HepG2 (cell line): ENCODE data around the gene VWA7. TPM values are rescaled to one million over a fixed set of nuclear protein-coding genes. Genes with fewer than 3 reads are reported as not detected.
A peak's percentile ranks its signal among the peaks of the same experiment; 100 is the strongest.

Source experiments
- CC2D1A ChIP-seq: sonication (generic); formaldehyde crosslinking; IDR thresholded peaks from 2 replicates; pipeline ENCODE4 v1.8.1; 2023; ENCODE audit warnings: mild to moderate bottlenecking, missing genetic modification reagents
- CREM ChIP-seq, 2 experiments: sonication (generic) in 1 of 2; formaldehyde crosslinking in 1 of 2; IDR thresholded peaks; 2 replicates each; pipeline versions ENCODE4 v1.4.0 to v1.6.1; 2016 to 2020; ENCODE audit warnings: antibody characterized with exemption in 1 of 2, mild to moderate bottlenecking in 1 of 2, missing genetic modification reagents in 1 of 2
- DR1 ChIP-seq: sonication (generic); formaldehyde crosslinking; IDR thresholded peaks from 2 replicates; pipeline ENCODE4 v1.8.0; 2021; ENCODE audit warnings: mild to moderate bottlenecking, missing genetic modification reagents, inconsistent platforms
- GZF1 ChIP-seq: sonication (generic); formaldehyde crosslinking; IDR thresholded peaks from 2 replicates; pipeline ENCODE4 v1.5.1; 2020; ENCODE audit warnings: mild to moderate bottlenecking, missing genetic modification reagents
- JARID2 ChIP-seq: sonication (generic); formaldehyde crosslinking; IDR thresholded peaks from 2 replicates; pipeline ENCODE4 v1.8.1; 2023; ENCODE audit warnings: missing genetic modification reagents, inconsistent platforms; ENCODE audit not compliant: insufficient replicate concordance
- KLF6 ChIP-seq: IDR thresholded peaks from 2 replicates; pipeline ENCODE4 v1.8.0; 2016; ENCODE audit warnings: missing biosample characterization, missing genetic modification reagents
- NFATC3 ChIP-seq: sonication (generic); formaldehyde crosslinking; IDR thresholded peaks from 2 replicates; pipeline ENCODE4 v1.5.1; 2020; ENCODE audit warnings: mild to moderate bottlenecking, missing genetic modification reagents
- NPAS2 ChIP-seq: sonication (generic); formaldehyde crosslinking; IDR thresholded peaks from 2 replicates; pipeline ENCODE4 v1.8.0; 2022; ENCODE audit warnings: mild to moderate bottlenecking, missing genetic modification reagents, borderline replicate concordance
- ONECUT2 ChIP-seq: sonication (generic); formaldehyde crosslinking; IDR thresholded peaks from 2 replicates; pipeline ENCODE4 v1.4.0; 2020; ENCODE audit warnings: missing genetic modification reagents
- RFX3 ChIP-seq: IDR thresholded peaks from 2 replicates; pipeline ENCODE4 v1.6.1; 2016; ENCODE audit warnings: missing biosample characterization, missing genetic modification reagents
- RXRB ChIP-seq: IDR thresholded peaks from 2 replicates; pipeline ENCODE4 v1.6.1; 2016; ENCODE audit warnings: borderline replicate concordance, missing genetic modification reagents, missing compliant biosample characterization
- XBP1 ChIP-seq: sonication (generic); formaldehyde crosslinking; IDR thresholded peaks from 2 replicates; pipeline ENCODE4 v1.5.0; 2020; ENCODE audit warnings: missing genetic modification reagents
- ZNF530 ChIP-seq: sonication (generic); formaldehyde crosslinking; IDR thresholded peaks from 2 replicates; pipeline ENCODE4 v1.5.0; 2020; ENCODE audit warnings: low read depth, mild to moderate bottlenecking, missing genetic modification reagents
- ZNF614 ChIP-seq: IDR thresholded peaks from 2 replicates; pipeline ENCODE4 v1.6.1; 2018; ENCODE audit warnings: missing biosample characterization, missing genetic modification reagents, inconsistent platforms, borderline replicate concordance
- ZNF841 ChIP-seq: sonication (generic); formaldehyde crosslinking; IDR thresholded peaks from 2 replicates; pipeline ENCODE4 v1.8.1; 2023; ENCODE audit warnings: missing genetic modification reagents, borderline replicate concordance
- ZSCAN31 ChIP-seq: sonication (generic); formaldehyde crosslinking; IDR thresholded peaks from 2 replicates; pipeline ENCODE4 v1.5.0; 2020; ENCODE audit warnings: low read depth, mild to moderate bottlenecking, missing genetic modification reagents
- polyA plus RNA-seq, 8 experiments: library from polyadenylated mRNA; depleted of rRNA in 3 of 8; stranded (reverse) in 7 of 8; unstranded in 1 of 8; fragments of >200 nt; fragmentation: Illumina TruSeq in 4 of 8; extraction: Trizol in 4 of 8; gene quantifications; 2 replicates each; pipeline versions ENCODE4 v1.2.1 to v1.2.3, GENCODE V29; 2011 to 2016; ENCODE audit warnings: low read depth in 4 of 8, missing spikeins in 1 of 8, mixed read lengths in 1 of 8; ENCODE audit not compliant: insufficient read depth in 1 of 8
- total RNA-seq, 5 experiments: library from RNA; depleted of rRNA; stranded (reverse); fragments of >200 nt; fragmentation: Illumina TruSeq; extraction: Trizol; gene quantifications; 2 replicates each; pipeline ENCODE4 v1.2.3, GENCODE V29; 2016; ENCODE audit warnings: low read depth in 1 of 5
- TF ChIP-seq, protein P1 (sequence below): sonication (generic); formaldehyde crosslinking; IDR thresholded peaks from 2 replicates; pipeline ENCODE4 v1.4.0; 2020; ENCODE audit warnings: missing genetic modification reagents, borderline replicate concordance
- TF ChIP-seq, protein P2 (sequence below): sonication (generic); formaldehyde crosslinking; IDR thresholded peaks from 2 replicates; pipeline ENCODE4 v1.4.0; 2020; ENCODE audit warnings: missing genetic modification reagents
- TF ChIP-seq, protein P3 (sequence below): sonication (generic); formaldehyde crosslinking; IDR thresholded peaks from 2 replicates; pipeline ENCODE4 v1.4.0; 2020; ENCODE audit warnings: mild to moderate bottlenecking, missing genetic modification reagents

The VWA7 gene
- total and polyA plus RNA-seq, 2 of the 13 experiments (the other 11 are each of a cell fraction or from before 2014, with no cell fraction given), result 0.86 to 3.3 TPM

DNA sequence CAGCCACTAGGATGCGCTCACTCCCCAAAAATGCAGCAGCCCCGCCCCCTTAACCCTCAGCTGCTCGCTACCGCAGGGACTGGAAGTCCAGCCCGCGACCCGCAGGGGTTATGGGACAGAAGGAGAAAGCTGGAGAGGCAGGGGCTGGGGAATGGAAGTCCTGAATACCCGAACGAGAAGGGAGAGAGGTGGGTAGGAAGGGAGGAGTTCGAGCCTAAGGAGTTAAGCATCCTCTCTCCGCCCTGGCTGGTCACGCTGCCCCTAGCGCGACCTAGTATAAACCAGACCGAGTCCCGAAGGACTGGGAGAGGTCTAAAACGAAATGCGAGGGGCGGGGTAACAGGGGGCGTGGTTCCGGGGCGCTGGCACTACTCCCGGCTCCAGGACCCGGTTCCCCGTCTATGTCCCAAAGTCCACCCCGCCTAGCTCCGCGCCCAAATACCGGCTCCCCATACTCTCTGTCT is 47.6 kb downstream of the VWA7 start (continued):
- TF ChIP-seq, protein P1, sequence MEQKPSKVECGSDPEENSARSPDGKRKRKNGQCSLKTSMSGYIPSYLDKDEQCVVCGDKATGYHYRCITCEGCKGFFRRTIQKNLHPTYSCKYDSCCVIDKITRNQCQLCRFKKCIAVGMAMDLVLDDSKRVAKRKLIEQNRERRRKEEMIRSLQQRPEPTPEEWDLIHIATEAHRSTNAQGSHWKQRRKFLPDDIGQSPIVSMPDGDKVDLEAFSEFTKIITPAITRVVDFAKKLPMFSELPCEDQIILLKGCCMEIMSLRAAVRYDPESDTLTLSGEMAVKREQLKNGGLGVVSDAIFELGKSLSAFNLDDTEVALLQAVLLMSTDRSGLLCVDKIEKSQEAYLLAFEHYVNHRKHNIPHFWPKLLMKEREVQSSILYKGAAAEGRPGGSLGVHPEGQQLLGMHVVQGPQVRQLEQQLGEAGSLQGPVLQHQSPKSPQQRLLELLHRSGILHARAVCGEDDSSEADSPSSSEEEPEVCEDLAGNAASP (CRISPR knock-in tag), result peak; percentile 57; the same call in 1 of the 2 replicates
- TF ChIP-seq, protein P2, sequence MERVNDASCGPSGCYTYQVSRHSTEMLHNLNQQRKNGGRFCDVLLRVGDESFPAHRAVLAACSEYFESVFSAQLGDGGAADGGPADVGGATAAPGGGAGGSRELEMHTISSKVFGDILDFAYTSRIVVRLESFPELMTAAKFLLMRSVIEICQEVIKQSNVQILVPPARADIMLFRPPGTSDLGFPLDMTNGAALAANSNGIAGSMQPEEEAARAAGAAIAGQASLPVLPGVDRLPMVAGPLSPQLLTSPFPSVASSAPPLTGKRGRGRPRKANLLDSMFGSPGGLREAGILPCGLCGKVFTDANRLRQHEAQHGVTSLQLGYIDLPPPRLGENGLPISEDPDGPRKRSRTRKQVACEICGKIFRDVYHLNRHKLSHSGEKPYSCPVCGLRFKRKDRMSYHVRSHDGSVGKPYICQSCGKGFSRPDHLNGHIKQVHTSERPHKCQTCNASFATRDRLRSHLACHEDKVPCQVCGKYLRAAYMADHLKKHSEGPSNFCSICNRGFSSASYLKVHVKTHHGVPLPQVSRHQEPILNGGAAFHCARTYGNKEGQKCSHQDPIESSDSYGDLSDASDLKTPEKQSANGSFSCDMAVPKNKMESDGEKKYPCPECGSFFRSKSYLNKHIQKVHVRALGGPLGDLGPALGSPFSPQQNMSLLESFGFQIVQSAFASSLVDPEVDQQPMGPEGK (CRISPR knock-in tag), result peak; percentile 69
- TF ChIP-seq ZNF841 (no peak), RFX3 (CRISPR knock-in tag) (no peak), DR1 (CRISPR knock-in tag) (0 out of 2 replicates have a peak, but pooled peaks have one; percentile 14), GZF1 (CRISPR knock-in tag) (peak; percentile 24; the same call in 1 of the 2 replicates), NPAS2 (no peak), NFATC3 (CRISPR knock-in tag) (no peak), JARID2 (CRISPR knock-in tag) (no peak), CC2D1A (no peak), KLF6 (CRISPR knock-in tag) (no peak), ZNF530 (CRISPR knock-in tag) (no peak), CREM (IDR thresholded peaks at IDR 0.05) (no peak), CREM (CRISPR knock-in tag; IDR thresholded peaks at IDR 0.05) (no peak), ONECUT2 (no peak), XBP1 (no peak), ZNF614 (CRISPR knock-in tag) (peak; percentile 72), RXRB (CRISPR knock-in tag) (peak; percentile 65; the same call in 1 of the 2 replicates), ZSCAN31 (CRISPR knock-in tag) (peak; percentile 82)
- TF ChIP-seq, protein P3, sequence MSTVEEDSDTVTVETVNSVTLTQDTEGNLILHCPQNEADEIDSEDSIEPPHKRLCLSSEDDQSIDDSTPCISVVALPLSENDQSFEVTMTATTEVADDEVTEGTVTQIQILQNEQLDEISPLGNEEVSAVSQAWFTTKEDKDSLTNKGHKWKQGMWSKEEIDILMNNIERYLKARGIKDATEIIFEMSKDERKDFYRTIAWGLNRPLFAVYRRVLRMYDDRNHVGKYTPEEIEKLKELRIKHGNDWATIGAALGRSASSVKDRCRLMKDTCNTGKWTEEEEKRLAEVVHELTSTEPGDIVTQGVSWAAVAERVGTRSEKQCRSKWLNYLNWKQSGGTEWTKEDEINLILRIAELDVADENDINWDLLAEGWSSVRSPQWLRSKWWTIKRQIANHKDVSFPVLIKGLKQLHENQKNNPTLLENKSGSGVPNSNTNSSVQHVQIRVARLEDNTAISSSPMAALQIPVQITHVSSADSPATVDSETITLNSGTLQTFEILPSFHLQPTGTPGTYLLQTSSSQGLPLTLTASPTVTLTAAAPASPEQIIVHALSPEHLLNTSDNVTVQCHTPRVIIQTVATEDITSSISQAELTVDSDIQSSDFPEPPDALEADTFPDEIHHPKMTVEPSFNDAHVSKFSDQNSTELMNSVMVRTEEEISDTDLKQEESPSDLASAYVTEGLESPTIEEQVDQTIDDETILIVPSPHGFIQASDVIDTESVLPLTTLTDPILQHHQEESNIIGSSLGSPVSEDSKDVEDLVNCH, result no peak
